Measurements from ENCODE around the gene MTMR2.

Gene MTMR2

DNA sequence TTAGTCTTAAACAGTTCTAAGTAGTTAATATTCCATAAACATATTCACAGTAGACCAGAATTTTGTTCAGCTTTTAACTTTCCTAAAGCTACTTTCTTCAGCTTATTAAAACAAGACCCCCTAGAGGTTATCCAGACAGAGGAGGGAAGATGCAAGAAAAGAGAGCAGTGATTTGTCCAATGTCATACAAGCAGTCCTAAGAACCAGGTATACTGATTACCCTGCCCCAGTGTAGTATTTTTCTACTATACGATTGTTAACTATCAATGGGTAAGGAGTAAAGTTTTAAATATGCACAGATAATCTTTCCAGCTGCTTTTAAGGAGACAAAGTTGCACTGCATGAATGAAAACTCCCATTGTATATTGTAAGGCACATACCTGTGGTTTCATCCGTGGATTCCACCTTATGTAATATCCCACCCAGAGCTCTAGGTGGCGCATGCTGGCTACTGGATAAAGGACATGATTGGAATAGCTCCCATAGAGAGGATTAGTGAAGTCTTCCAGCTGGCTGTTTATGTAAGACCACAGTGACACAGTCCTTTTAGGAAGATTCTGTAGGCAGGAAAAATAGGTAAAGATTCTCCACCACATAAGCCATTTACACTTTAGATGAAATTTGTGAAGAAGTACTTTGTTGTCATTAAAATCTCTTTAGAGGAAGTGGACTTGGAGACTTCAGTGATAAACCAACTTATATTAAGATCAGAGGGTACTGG is 88.0 kb downstream of the MTMR2 start:
- DNase-seq, result peak; percentile 77
- Histone ChIP-seq H3K9me3 (ENCODE audit: severe bottlenecking) (no peaks in the 10 kb centered on the region), H3K27ac (no peak overlapping the region), H3K36me3 (peaks cover 90% of the 10 kb centered on the region), H3K4me3 (ENCODE audit: low read depth, low read length) (no peak overlapping the region), H3K27me3 (ENCODE audit: insufficient read depth, low read depth, severe bottlenecking) (no peaks in the 10 kb centered on the region)
- TF ChIP-seq, protein P1, sequence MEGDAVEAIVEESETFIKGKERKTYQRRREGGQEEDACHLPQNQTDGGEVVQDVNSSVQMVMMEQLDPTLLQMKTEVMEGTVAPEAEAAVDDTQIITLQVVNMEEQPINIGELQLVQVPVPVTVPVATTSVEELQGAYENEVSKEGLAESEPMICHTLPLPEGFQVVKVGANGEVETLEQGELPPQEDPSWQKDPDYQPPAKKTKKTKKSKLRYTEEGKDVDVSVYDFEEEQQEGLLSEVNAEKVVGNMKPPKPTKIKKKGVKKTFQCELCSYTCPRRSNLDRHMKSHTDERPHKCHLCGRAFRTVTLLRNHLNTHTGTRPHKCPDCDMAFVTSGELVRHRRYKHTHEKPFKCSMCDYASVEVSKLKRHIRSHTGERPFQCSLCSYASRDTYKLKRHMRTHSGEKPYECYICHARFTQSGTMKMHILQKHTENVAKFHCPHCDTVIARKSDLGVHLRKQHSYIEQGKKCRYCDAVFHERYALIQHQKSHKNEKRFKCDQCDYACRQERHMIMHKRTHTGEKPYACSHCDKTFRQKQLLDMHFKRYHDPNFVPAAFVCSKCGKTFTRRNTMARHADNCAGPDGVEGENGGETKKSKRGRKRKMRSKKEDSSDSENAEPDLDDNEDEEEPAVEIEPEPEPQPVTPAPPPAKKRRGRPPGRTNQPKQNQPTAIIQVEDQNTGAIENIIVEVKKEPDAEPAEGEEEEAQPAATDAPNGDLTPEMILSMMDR (IDR thresholded peaks at IDR 0.05; ENCODE audit: low read depth, low read length), result peak; percentile 66

DNA sequence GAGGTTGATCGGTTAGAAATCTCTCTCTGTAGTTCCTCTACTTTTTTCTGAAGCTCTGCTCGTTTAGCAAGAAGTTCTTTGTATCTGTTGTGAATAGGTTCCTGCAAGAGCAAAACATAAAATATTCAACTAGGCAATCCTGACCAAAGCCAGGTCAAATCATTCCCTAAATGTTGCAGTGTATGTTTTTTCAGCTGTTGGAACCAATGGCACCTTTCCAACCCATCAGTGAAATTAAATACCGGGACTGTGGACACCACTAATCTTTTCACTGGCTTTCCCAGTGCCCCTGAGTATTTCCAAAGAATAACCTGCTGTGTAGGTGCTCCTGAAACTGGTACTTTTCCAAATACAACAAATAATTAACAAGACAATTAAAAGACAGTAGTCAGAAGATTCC is 88.6 kb downstream of the MTMR2 start:
- TF ChIP-seq, protein P1 (IDR thresholded peaks at IDR 0.05; ENCODE audit: low read depth, low read length), result no peak
- Histone ChIP-seq H3K27me3 (ENCODE audit: insufficient read depth, low read depth, severe bottlenecking) (no peaks in the 10 kb centered on the region), H3K36me3 (peaks cover 94% of the 10 kb centered on the region)

DNA sequence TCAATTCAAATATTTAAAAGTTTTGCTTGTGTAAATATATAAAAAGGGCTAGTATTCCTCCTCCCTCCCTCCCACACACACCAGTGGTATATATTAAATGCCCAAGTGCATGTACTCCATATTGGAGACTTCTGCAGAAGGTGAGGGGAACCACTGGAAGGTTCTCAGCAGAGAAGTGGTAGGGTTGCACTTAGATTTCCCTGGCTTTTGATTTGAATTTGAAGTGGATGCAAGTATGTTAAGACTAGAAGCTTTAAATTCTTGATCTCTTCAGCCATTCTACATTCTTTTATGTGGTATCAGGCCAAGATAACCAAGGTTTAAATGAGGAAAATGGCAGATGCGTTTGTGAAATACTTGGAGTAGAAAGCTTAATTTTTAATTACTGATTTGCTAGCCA is 90.5 kb downstream of the MTMR2 start:
- H3K27ac ChIP-seq, result no peak overlapping the region
- DNase-seq, result no peak
- TF ChIP-seq, protein P1 (IDR thresholded peaks at IDR 0.05; ENCODE audit: low read depth, low read length), result no peak
- H3K27me3 ChIP-seq (ENCODE audit: insufficient read depth, low read depth, severe bottlenecking), result no peaks in the 10 kb centered on the region
- H3K9me3 ChIP-seq (ENCODE audit: severe bottlenecking), result no peaks in the 10 kb centered on the region
- H3K4me3 ChIP-seq (ENCODE audit: low read depth, low read length), result no peak overlapping the region
- H3K36me3 ChIP-seq, result peaks cover 84% of the 10 kb centered on the region

More for the DNA sequence above, 88.6 kb downstream of the MTMR2 start:
- no peak overlapping the region for H3K4me3 ChIP-seq (ENCODE audit: low read depth, low read length)
- no peaks in the 10 kb centered on the region for H3K9me3 ChIP-seq (ENCODE audit: severe bottlenecking)
- H3K27ac ChIP-seq, result no peak overlapping the region
- no peak for DNase-seq

DNA sequence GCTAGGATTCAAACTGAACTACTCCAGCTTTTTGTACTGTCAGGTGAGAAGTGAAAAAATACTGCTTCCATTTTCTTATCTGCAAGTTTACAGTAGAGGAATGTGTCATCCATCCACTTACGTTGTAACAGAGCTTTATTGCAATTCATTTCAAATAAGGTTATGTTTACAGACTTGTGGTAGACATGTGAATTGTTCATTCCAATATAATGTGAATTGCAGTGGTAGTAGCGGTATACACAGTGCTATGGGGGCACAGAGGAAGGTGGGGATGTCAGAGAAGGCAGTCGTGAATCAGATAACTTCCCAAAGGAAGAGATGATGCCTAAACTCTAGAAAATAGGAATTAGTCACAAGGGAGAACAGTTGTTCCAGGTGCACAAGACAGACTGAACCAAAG is 91.1 kb downstream of the MTMR2 start:
- peaks cover 81% of the 10 kb centered on the region for H3K36me3 ChIP-seq
- TF ChIP-seq, protein P1 (IDR thresholded peaks at IDR 0.05; ENCODE audit: low read depth, low read length), result no peak
- H3K4me3 ChIP-seq (ENCODE audit: low read depth, low read length), result no peak overlapping the region
- no peak for DNase-seq
- H3K9me3 ChIP-seq (ENCODE audit: severe bottlenecking), result no peaks in the 10 kb centered on the region
- no peak overlapping the region for H3K27ac ChIP-seq
- no peaks in the 10 kb centered on the region for H3K27me3 ChIP-seq (ENCODE audit: insufficient read depth, low read depth, severe bottlenecking)

DNA sequence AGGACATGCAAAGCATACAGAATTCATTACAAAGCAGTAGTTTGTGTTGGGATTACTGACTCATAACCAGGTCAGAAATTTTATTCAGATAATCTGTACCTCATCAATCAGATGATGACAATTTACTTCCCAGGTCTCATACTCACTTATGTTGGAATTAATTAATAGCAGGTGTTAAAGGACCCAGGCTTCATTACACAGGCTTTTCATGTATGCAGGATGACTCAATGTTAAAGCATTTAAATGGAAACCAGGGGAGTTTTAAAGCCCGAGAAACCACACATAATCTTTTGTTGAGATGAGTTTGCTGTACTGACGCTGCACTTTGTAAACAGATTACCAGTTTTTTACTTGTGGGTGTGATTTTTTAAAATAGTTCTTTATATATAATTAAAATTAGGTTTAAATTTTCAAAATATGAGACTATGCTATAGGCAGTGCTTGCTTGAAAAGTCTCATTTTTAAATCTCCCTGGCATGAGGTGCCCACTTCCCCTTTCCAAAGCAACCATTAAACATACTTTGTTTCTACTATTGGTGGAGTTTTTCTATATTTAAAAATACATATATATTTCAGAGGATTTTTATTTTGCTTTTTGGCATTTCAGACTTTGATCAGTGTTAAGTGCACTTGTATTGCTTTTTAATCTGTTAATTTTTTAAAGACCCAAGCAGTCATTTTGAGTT is 92.6 kb downstream of the MTMR2 start:
- DNase-seq, result no peak
- Histone ChIP-seq H3K27ac (no peak overlapping the region), H3K4me3 (ENCODE audit: low read depth, low read length) (no peak overlapping the region), H3K36me3 (peaks cover 75% of the 10 kb centered on the region), H3K27me3 (ENCODE audit: insufficient read depth, low read depth, severe bottlenecking) (no peaks in the 10 kb centered on the region), H3K9me3 (ENCODE audit: severe bottlenecking) (no peaks in the 10 kb centered on the region)
- TF ChIP-seq, protein P1 (IDR thresholded peaks at IDR 0.05; ENCODE audit: low read depth, low read length), result no peak
